IPS-NIHi7 (cell line): ENCODE results near the gene CLDN18.

Experiments
- DNase-seq: peaks from one replicate; pipeline ENCODE4 v3.0.0; 2012; ENCODE audit warnings: mixed read lengths; ENCODE audit errors: extremely low spot score

The CLDN18 gene

GRCh38 chr3:138025553-138025952 is 15.6 kb downstream of the CLDN18 start:
- DNase-seq, result no peak

DNA sequence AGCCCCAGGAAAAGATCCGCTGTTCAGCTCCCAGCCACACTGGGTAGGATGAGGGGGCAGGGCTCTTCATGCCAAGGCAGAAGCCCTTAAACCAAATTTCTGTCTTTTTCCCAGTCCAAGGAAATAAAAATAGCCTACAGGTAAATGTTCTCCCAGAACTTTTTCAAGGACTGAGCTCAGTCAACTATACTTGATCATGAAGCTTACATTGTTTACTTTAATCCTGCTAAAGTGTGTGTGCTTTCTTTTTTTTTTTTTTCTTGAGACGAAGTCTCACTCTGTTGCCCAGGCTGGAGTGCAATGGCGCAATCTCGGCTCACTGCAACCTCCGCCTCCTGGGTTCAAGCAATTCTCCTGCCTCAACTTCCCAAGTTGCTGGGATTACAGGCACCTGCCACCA is 17.9 kb downstream of the CLDN18 start:
- DNase-seq, result no peak

GRCh38 chr3:138030734-138031280 is 20.8 kb downstream of the CLDN18 start:
- DNase-seq, result no peak

DNA sequence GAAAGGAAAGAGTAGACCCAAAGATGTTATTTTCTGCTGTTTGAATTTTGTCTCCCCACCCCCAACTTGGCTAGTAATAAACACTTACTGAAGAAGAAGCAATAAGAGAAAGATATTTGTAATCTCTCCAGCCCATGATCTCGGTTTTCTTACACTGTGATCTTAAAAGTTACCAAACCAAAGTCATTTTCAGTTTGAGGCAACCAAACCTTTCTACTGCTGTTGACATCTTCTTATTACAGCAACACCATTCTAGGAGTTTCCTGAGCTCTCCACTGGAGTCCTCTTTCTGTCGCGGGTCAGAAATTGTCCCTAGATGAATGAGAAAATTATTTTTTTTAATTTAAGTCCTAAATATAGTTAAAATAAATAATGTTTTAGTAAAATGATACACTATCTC is 21.6 kb downstream of the CLDN18 start:
- no peak for DNase-seq

GRCh38 chr3:138032567-138032966 is 22.6 kb downstream of the CLDN18 start:
- DNase-seq, result no peak

GRCh38 chr3:138033202-138033691 is 23.3 kb downstream of the CLDN18 start:
- no peak for DNase-seq

- no peak for DNase-seq
These were observed 25.0 kb downstream of the CLDN18 start for GRCh38 chr3:138034918-138035317.

- DNase-seq, result no peak
These were observed 26.6 kb downstream of the CLDN18 start for GRCh38 chr3:138036572-138036971.

- DNase-seq, result no peak
These were observed 28.9 kb downstream of the CLDN18 start for GRCh38 chr3:138038725-138039462.

- no peak for DNase-seq
These were observed 32.1 kb downstream of the CLDN18 start for GRCh38 chr3:138042043-138042442.

DNA sequence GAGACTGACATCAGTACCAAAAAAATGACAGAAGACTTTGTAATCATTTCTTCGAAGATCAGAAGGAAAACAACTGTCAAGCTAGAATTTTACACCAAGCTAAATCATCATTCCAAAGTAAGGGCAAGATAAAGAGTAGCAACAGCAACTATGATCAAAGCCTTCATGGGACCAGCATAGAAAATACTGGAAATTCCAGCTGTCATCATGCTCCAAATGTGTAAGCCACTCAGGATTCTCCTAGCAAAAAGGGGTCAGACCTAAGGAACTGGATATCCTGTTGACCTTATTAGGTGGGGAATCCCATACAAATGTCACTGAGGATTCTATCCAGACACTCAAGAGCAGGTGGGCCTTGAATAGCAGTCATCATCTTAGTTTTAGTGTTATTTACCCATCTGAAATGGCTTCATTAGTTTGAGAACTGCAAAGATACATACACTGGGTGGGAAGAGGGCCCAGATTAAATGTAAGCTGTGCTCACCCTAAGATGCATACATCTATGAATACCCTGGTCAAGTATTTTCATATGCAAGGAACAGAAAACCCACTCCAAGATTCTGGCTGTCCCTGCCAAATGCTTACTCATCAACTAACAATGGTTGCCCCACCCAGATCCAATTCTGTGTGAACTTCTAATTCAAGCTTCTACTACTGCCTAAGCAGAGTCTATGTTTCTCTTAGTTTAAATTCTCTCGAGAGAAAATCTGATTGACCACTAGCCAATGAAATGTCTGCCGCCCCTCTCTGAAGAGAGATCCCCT is 33.5 kb downstream of the CLDN18 start:
- no peak for DNase-seq

DNA sequence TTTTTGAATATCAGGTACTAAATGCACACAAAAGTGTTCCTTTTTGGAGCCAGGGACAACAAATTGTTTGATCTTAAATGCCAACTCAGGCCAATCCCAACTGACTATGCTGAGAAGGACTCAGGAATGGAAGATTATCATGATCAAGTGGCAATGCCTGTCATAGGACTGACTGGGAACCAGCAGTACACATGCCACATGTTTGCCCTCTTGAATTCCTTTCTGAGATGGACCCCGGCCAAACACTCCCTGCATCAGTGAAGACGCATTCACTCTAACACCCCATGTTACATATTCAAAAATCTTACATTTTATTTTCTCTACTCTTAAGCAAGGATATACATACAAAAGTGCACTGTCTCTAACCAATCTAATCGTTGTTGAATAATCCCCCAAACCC is 36.1 kb downstream of the CLDN18 start:
- no peak for DNase-seq

DNA sequence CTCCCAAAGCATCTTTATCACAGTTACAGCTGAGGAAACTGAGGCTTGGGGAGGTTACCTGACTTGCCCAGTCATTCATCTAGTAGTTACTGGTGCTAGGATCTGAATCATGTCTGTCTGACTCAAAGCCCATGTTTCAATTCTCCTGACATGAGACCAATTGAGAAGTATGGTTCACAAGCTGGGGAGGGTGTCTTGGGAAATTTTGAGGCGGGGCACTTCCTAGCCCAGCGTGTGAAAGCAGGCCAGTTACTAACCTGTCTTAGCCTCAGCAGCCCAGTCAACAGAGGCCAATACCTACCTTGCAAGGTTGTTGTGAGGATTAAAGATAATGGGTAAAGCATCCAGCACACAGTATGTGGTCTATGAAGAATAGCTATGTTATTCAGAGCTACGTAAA is 37.0 kb downstream of the CLDN18 start:
- no peak for DNase-seq

DNA sequence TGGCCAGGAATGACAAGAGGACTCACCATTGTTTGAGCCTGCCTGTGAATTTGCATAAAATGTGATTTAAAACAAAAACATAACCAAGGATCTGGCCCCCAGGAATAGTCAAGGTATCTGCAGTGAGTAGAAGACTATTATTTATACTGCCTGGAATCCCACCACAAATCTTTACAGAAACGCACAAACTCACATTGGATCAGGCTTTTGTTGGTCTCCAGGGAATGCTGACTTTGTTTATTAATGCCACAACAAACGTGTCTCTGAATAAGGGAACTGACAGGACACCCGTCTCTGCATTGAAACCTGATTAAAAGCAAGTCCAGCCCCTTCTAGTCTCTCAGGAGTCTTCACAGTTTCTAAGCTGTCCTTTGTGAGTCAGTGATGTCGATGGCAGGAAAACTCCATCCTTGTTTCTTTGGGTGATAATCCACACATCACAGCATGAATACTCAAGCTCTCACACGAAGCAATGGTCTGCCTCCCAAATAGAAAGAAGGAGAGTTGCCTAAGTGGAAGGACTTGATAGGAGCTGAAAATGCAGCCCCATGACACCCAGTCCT is 37.7 kb downstream of the CLDN18 start:
- DNase-seq, result no peak

DNA sequence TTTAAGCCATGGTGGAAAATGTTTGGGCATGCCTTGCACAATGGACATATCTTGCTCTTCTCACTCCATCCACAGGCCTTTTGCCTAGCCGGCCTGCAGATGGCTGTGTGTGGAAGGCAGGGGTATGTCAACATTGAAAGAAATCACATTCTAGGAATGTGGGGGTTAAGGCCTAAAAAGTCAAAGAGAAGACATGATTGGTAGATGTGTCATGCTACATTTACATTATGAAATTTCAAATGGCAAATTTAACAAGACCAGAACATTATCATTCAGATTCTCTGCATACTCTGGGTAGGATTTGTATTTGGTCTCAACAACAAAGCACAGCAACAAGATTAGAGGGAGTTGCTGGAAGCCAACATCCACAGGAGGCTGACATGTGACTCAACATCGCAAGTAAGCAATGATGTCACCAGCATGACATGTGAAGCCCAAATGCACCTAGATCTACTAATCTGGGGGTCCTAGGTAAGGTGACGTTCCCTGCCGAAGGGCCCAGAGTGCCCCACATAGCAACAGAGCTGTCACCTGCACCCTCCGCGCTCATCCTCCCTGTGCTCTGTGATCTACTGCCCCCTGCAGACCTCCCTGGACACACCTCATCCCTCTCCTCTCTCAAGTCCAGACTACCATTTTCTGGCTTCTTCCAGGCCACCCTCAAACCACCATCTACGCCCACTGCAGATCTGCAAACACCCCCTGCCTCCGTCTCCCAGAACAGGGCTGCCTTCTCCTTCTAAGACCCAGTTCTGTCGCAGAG is 39.4 kb downstream of the CLDN18 start:
- peak; percentile 48 for DNase-seq

DNA sequence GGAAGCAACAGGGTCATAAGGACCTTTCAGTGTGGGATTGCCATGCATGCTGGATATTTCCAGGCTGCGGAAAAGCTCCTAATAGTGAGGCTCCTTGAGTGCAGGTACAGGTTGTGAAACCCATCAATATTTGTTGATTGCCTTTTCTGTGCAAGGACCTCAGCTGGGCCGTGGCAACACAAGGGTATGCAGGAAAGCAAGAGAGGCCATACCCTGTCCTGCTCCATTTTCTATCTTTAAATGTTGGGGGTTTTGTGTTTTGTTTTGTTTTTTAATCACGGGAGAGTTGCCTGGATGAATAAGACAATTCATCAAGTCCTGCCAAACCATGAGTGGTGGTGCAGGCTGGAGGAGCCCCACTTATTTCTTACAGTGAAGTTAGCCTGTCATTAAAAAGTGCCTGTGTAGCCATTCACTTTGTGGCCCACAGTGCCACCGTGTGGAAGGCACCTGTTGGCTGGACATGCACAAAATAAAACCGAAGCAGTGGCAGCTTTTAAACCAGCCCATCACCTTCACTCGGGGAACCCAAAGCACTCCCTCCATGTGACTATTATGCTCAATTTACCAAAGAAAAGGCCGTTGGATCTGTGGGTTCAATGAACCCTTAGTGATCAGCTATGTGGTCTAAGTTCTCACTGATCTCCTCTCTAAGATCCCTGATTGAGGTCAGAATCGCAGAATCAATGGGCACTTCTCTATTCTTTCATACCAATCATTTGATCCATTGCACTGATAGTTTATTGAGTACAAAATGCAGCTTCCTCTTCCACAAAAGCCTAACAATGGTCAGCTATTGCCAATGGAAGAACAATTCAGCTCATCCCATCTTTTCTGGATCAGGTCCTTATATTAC is 42.2 kb downstream of the CLDN18 start:
- peak; percentile 67 for DNase-seq

GRCh38 chr3:138054057-138054456 is 44.1 kb downstream of the CLDN18 start:
- no peak for DNase-seq

DNA sequence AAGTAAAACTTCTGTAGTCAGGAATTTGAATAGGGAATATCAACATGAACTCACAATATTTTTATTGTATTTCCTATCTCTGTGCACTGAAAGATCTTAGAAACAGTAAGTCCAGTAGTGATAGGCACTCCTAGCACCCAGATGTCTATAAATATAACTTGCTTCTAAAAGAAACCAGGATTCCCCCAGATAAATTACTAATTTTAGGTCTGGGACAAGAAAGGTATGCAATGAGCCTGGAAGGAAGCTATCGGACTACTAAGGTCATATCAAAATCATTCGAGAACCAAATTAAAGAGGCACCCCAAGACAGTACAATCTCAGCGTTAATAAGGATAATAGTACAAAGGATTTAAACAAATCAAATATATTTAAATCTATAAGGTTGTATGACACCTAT is 47.4 kb downstream of the CLDN18 start:
- no peak for DNase-seq

DNA sequence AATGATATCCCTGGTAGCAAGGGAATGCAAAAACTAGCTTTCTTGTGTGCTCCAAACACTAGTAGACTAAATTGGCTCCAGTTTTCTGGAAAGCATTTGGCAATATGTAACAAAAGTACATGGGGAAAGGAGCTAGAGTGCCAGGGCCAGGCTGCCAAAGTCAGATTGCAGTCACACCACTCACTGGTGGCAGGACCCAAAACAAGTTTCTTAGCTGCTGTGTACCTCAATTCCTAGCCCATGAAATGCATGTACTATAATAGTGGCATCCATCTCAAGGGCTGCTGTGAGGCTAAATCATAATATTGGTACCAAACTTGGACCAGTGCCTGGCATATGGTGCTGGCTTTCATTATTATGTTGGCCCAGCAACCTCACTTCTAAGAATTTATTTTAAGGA is 49.3 kb downstream of the CLDN18 start:
- no peak for DNase-seq

DNA sequence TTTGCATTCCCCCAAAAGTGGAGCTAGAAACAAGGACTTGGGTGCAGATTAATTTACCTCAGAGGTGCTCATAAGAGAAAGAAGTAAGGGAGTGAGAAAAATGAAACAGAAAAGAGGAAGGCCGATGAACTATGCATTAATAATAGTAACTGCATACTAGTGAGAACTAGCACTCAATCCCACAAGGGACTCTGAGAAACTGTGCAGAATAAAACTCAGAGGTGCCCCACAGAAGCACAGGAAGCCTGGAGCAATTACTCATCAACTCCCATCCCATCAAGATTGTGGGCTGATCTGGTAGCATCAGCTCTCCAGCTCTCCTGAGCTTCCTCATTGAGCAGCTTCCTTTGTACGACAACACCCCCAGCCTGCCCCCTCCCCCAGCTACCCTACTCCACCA is 50.8 kb downstream of the CLDN18 start:
- no peak for DNase-seq

- no peak for DNase-seq
These were observed 52.1 kb downstream of the CLDN18 start for GRCh38 chr3:138062037-138062436.
